ENCODE data around the gene FAAP20. TPM values are rescaled to one million over a fixed set of nuclear protein-coding genes. Genes with fewer than 3 reads are reported as not detected.

FAAP20 gene
- total RNA-seq, 1 experiment from 2014 or later: 119 TPM

DNA sequence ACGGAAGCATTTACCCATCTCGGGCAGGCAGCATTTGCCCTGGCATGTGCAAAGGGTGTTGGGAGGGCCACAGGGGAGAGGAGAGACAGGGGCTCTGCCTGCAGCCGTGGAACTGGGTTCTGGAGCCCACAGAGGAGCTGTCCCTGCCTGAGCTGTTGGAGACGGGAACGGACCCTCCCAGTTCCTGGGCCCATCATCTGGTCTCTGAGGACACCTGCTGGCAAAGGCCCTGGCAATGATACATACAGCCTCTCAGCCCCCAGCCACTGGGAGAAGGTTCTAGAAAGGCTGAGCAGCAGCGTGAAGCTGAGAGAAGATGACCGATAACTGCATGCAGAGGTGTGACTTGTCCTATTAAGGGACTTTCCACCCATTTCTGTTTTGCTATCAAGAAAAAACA, 31.4 kb downstream of the FAAP20 start:
- Histone ChIP-seq H3K27ac (ENCODE audit: insufficient read length, low read depth, low read length) (no peak overlapping the region), H3K4me1 (ENCODE audit: insufficient read depth, low read length) (no peaks in the 10 kb centered on the region), H3K4me2 (ENCODE audit: insufficient read depth, insufficient read length, low read length) (no peak overlapping the region), H3T11ph (ENCODE audit: low read length) (no peak overlapping the region), H3K9ac (ENCODE audit: extremely low read depth, insufficient read length, low read length) (no peak overlapping the region), H3K14ac (ENCODE audit: insufficient read depth, low read length) (no peak overlapping the region), H4K91ac (ENCODE audit: insufficient read length, low read depth, low read length) (no peak overlapping the region), H2BK12ac (ENCODE audit: insufficient read length, low read depth, low read length) (no peak overlapping the region), H3K79me2 (ENCODE audit: insufficient read depth, low read length) (no peaks in the 10 kb centered on the region), H3K4ac (ENCODE audit: low read depth, low read length) (no peak overlapping the region), H3K27me3 (ENCODE audit: insufficient read depth, low read length) (no peaks in the 10 kb centered on the region), H3K9me3 (ENCODE audit: control insufficient read depth, low read depth, low read length) (no peaks in the 10 kb centered on the region), H3K56ac (ENCODE audit: insufficient read length, low read depth, low read length) (no peak overlapping the region), H2BK120ac (ENCODE audit: low read depth, low read length, poor library complexity, severe bottlenecking) (no peak overlapping the region), H3K18ac (ENCODE audit: insufficient read length, low read depth, low read length) (no peak overlapping the region), H4K8ac (replicated peaks; ENCODE audit: insufficient read length, low read depth, low read length) (no peak overlapping the region), H2BK20ac (ENCODE audit: low read depth, low read length, poor library complexity, severe bottlenecking) (no peak overlapping the region), H4K20me1 (ENCODE audit: control insufficient read depth, insufficient read depth, insufficient read length) (no peaks in the 10 kb centered on the region), H2BK15ac (ENCODE audit: low read depth, low read length) (no peak overlapping the region), H4K5ac (ENCODE audit: insufficient read length, low read depth, low read length) (no peak overlapping the region), H2AK5ac (ENCODE audit: insufficient read length, low read length) (no peak overlapping the region), H3K79me1 (ENCODE audit: insufficient read depth, low read depth, low read length, poor library complexity, severe bottlenecking) (no peaks in the 10 kb centered on the region), H3K23me2 (ENCODE audit: insufficient read length, low read depth, low read length, poor library complexity, severe bottlenecking) (no peaks in the 10 kb centered on the region), H3K23ac (ENCODE audit: insufficient read length, low read depth, low read length) (no peak overlapping the region), H2BK5ac (ENCODE audit: insufficient read length, low read length) (no peak overlapping the region), H2AFZ (ENCODE audit: low read length) (no peak overlapping the region)
- Mint-ChIP-seq H3K36me3 (ENCODE audit: insufficient read depth in 1 of 3, low read depth in 3 of 3) (peaks cover 7 to 26% (median 22%) of the 10 kb centered on the region in 3 experiments; a peak in 6 of 7 replicates), H3K9me3 (no peaks in the 10 kb centered on the region), H3K27me3 (ENCODE audit: low read depth) (no peaks in the 10 kb centered on the region), H3K4me1 (peaks cover 0 to 8% of the 10 kb centered on the region in 2 experiments; a peak in 2 of 4 replicates), H3K27ac (no peak overlapping the region), H3K4me3 (no peak overlapping the region)
- peak; percentile 15; the same call in 1 of the 3 replicates for TF ChIP-seq CTCF (conservative IDR thresholded peaks at IDR 0.05)
- no CpG with 5 or more reads among the region's 7 CpGs for WGBS (ENCODE audit: extremely low coverage, insufficient read length, low lambda C conversion rate)
- no peak for DNase-seq

All from H9 (cell line).